NB4 (cell line): Measurements from ENCODE around the gene CDHR1.
A peak's percentile ranks its signal among the peaks of the same experiment; 100 is the strongest.

Experiments
- DNase-seq: peaks from one replicate; pipeline ENCODE4 v3.0.0; 2010; ENCODE audit warnings: low read depth
- H3K4me3 ChIP-seq: one replicate; pipeline ENCODE4 v1.5.1; 2011; ENCODE audit warnings: mild to moderate bottlenecking, low read depth, low read length, moderate library complexity
- MYC ChIP-seq: IDR thresholded peaks from 2 replicates; pipeline ENCODE4 v1.6.1; 2011; ENCODE audit warnings: low read depth, low read length
- POLR2A ChIP-seq: IDR thresholded peaks from 2 replicates; pipeline ENCODE4 v1.6.1; 2011; ENCODE audit warnings: mild to moderate bottlenecking; ENCODE audit not compliant: insufficient read length; ENCODE audit errors: extremely low read depth
- TF ChIP-seq, protein P1 (sequence below): IDR thresholded peaks from 2 replicates; pipeline ENCODE4 v1.6.1; 2011; ENCODE audit warnings: low read depth, low read length
- TF ChIP-seq, protein P2 (sequence below): IDR thresholded peaks from one replicate; pipeline ENCODE4 v1.5.1; 2012; ENCODE audit warnings: low read depth, low read length

The CDHR1 gene

DNA sequence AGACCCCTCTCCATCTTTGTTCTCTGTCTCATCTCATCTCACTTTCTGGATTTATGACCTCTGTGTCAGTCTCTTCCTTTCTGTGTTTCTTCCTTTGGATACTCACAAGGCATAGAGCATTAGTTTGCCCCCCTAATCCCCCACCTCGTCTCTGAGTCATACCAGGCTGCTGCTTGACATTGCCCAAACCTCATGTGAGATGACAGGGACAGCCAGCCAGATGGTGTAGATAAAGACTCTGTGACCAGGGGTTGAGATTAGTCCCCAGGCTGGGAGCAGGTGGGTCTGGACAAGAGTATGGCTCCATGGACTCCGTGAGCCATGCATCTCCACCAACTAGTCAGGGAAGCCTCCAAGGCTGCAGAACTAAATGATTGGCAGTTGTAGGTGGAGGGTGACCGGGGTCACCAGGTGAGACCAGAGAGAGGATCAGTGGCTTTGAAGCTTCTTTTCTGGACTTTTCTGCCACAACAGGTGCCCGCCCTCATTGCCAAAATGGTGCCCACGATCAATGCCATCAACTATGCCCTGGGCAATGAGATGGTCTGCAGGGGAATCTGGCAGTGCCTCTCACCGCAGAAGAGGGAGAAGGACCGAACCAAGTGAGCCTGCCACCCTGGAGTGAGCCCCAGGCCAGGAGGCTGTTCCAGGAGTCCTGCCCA, 63.8 kb downstream of the CDHR1 start:
- TF ChIP-seq, protein P1, sequence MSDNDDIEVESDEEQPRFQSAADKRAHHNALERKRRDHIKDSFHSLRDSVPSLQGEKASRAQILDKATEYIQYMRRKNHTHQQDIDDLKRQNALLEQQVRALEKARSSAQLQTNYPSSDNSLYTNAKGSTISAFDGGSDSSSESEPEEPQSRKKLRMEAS: no peak
- TF ChIP-seq MYC (no peak), POLR2A (no peak)
- TF ChIP-seq, protein P2, sequence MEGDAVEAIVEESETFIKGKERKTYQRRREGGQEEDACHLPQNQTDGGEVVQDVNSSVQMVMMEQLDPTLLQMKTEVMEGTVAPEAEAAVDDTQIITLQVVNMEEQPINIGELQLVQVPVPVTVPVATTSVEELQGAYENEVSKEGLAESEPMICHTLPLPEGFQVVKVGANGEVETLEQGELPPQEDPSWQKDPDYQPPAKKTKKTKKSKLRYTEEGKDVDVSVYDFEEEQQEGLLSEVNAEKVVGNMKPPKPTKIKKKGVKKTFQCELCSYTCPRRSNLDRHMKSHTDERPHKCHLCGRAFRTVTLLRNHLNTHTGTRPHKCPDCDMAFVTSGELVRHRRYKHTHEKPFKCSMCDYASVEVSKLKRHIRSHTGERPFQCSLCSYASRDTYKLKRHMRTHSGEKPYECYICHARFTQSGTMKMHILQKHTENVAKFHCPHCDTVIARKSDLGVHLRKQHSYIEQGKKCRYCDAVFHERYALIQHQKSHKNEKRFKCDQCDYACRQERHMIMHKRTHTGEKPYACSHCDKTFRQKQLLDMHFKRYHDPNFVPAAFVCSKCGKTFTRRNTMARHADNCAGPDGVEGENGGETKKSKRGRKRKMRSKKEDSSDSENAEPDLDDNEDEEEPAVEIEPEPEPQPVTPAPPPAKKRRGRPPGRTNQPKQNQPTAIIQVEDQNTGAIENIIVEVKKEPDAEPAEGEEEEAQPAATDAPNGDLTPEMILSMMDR: no peak
- DNase-seq: no peak
- H3K4me3 ChIP-seq: no peak overlapping the region

DNA sequence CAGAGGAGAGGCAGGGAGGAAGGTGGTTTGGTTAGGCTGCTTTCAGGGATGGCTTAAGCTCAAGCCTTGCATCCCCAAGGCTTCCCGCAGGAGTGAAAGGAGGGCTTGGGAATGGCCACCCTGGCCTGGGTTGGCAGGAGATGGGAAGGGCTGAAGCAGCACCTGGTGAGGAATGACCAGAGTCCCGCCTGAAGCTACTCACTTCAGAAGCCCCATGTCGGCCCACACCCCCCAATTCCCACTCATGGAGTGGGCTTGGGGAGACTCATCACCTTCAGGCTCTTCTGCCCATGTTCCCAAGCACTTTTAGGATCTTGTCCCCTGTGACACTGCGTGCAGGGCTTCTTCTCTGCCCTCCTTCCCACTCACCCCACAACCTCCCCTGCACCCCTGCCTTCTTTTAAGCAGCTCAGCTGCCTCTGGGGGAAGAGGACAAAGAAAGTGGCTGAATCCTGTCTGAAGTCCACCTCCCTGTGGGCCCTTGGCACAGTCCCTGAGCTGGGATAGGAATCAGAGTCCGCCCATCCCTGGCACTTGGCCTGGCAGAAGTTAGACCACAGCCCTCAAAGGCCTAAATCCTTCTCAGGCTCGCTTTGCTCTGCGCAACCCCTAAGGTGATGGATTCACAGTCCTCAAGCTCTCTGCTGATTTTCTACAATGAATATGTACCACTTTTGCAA, 67.0 kb downstream of the CDHR1 start:
- DNase-seq: no peak
- no peak overlapping the region for H3K4me3 ChIP-seq
- no peak for TF ChIP-seq POLR2A
- TF ChIP-seq, protein P1: no peak
- TF ChIP-seq, protein P2: no peak
- TF ChIP-seq MYC: no peak

DNA sequence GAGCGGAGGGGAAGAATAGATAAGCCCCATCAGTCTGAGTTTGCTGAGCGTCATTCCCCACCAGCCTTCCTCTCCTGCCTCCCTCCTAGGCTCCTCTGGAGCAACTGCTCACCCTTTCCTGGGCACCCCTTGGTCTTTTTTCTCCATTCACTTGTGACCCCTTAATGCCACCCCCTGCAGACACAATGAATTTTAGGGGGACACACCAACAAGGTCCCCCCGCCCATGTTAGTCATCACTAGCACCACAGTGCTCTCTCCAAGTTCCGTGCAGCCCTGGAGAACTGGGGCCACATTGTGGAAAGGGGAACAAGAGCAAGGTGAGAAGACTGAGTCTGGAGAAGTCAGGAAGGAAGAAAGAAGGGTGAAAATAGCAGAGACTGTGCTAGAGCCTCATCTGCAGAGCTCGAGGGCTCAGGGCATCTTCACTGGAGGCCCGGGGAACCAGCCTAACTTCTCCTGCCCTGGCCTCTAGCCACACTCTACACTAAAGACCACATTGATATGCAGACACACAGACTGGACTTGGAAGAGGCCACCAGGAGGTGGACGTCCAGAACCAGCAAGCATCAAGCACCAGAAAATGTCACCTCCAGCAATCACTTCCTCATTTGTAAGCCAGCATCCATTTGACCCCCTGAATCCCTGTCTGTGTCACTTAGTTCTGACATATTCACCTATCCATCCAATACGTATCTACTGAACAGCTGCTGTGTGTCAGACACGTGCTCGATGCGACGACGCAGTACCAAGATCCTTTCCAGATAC, 68.0 kb downstream of the CDHR1 start:
- DNase-seq: no peak
- TF ChIP-seq, protein P2: no peak
- TF ChIP-seq MYC: no peak
- no peak for TF ChIP-seq POLR2A
- TF ChIP-seq, protein P1: no peak
- no peak overlapping the region for H3K4me3 ChIP-seq

DNA sequence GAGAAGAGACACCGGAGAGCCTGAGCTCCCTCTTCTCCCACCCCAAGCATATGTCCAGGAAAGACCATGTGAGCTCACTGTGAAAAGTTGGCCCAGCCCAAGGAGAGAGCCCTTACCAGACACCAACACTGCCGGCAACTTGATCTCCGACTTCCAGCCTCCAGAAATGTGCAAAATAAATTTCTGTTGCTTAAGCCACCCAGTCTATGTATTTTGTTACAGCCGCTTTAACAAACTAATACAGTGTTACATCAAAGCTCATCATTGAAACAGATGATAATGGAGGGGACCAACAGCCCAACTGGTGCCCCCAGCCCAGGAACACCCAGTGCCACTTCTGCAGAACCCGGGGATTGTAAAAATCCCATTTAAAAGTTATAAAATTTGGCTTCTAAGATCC, 69.4 kb downstream of the CDHR1 start:
- TF ChIP-seq, protein P1: no peak
- TF ChIP-seq POLR2A (no peak), MYC (no peak)
- H3K4me3 ChIP-seq: no peak overlapping the region

DNA sequence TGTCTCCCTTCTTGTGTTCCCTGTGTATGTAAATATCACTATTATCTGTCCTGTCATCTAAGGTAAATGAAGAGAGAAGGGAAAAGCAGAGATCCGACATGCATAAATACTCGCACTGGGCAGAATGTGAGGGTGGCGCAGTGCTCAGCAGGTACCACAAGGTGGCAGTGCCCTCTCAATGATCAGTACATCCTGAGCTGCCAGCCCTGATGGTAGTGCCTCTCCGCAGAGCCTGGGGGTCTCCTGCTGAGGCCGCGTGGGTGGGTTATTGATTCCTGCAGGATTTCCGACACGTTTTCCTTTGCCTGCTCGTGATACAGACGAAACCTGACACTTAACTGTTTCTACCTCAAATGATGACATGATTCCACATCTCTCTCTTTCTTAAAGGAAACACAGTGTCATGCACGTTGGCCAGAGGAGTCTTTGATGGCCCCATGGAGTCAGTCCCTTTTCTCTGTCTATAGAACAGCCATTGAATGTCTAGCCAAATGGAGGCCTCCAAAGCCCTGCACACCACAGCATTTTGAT, 70.3 kb downstream of the CDHR1 start:
- peak; percentile 61 for DNase-seq
- H3K4me3 ChIP-seq: no peak overlapping the region
- TF ChIP-seq POLR2A: no peak
- TF ChIP-seq, protein P2: peak; percentile 91

More for the DNA sequence above, 69.4 kb downstream of the CDHR1 start:
- no peak for DNase-seq

DNA sequence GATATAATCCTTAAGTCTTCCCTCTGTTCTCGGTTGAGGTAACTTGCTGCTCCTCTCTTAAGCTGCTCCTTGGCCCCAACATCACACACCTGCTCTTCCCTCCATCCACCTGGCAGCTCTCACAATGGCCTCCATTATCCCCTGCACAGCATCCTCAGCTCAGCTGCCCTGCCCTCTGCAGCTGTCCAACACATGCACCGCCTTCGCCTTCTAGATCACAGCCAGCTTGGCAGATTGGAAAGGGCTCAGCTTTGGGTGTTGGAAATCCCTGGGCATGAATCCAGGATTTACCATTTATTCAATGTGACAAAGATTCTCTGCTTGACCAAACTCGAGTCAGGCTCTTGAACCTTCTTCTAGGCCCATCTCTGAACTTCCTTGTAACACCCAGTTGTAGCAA, 71.1 kb downstream of the CDHR1 start:
- TF ChIP-seq, protein P2: no peak
- TF ChIP-seq MYC: no peak
- TF ChIP-seq, protein P1: no peak
- no peak for TF ChIP-seq POLR2A
- no peak overlapping the region for H3K4me3 ChIP-seq
- DNase-seq: no peak
